Ovary (tissue), 3 donors: Measurements from ENCODE around the gene POR.

Experiments used
- EP300 ChIP-seq: sonication (generic); formaldehyde crosslinking; IDR thresholded peaks from one replicate; pipeline ENCODE4 v1.6.1; 2017; ENCODE audit warnings: antibody characterized with exemption
- POLR2A ChIP-seq: fragments of 450-650 bp; IDR thresholded peaks from one replicate; pipeline ENCODE4 v1.6.1; 2017; ENCODE audit warnings: antibody characterized with exemption, mild to moderate bottlenecking, moderate library complexity
- TF ChIP-seq, protein P1 (sequence below), 3 donors: fragments of 450-650 bp in 2 of 3; fragments of 200-600 bp in 1 of 3; IDR thresholded peaks; one replicate each; pipeline versions ENCODE4 v1.5.1 to v1.8.0; 2016 to 2022; ENCODE audit warnings: antibody characterized with exemption in 3 of 3, mild to moderate bottlenecking in 1 of 3
- donor health status: DM: no; HTN: no; CAD: no.

DNA sequence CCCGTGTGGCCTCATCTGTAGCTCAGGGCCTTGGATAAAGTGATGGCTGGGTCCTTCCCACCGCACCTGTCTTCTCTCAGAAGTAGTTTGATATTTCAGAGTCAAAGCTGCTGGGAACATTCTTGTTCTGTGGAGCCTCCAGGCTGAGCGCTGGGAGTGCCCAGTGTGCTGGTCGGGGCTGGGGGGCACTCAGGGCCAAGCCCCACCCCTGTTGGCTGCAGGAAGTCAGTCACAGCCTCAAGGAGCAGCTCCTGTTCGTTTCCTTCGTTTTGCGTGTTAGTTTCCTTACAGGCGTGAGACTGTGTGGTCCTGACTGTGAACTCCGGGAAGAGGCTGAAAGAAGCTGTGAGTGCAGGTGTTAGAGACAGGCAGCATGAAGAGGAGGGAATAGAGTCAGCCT lies 33.2 kb downstream of the POR start:
- TF ChIP-seq EP300 (no peak), POLR2A (no peak)
- TF ChIP-seq, protein P1, sequence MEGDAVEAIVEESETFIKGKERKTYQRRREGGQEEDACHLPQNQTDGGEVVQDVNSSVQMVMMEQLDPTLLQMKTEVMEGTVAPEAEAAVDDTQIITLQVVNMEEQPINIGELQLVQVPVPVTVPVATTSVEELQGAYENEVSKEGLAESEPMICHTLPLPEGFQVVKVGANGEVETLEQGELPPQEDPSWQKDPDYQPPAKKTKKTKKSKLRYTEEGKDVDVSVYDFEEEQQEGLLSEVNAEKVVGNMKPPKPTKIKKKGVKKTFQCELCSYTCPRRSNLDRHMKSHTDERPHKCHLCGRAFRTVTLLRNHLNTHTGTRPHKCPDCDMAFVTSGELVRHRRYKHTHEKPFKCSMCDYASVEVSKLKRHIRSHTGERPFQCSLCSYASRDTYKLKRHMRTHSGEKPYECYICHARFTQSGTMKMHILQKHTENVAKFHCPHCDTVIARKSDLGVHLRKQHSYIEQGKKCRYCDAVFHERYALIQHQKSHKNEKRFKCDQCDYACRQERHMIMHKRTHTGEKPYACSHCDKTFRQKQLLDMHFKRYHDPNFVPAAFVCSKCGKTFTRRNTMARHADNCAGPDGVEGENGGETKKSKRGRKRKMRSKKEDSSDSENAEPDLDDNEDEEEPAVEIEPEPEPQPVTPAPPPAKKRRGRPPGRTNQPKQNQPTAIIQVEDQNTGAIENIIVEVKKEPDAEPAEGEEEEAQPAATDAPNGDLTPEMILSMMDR (IDR thresholded peaks at IDR 0.05): no peak
